ENCODE results near the gene ATP2B2. TPM values are rescaled to one million over a fixed set of nuclear protein-coding genes. Genes with fewer than 3 reads are reported as not detected.
"Not testable (repeated sequence)": the region's sequence is repeated elsewhere in the genome, so short reads cannot be mapped to it uniquely, and the experiment has no call there.

Gene ATP2B2
- total RNA-seq, 1 donor from 2014 or later, result not detected

- intact Hi-C loops (cut with micrococcal nuclease), result no loop called here
- Mint-ChIP-seq H3K36me3 (ENCODE audit: low read depth) (no peaks in the 10 kb centered on the region), H3K27me3 (ENCODE audit: low read depth) (no peaks in the 10 kb centered on the region), H3K9me3 (no peaks in the 10 kb centered on the region), H3K4me3 (ENCODE audit: low read depth) (no peak overlapping the region), H3K4me1 (ENCODE audit: low read depth) (peaks cover 4% of the 10 kb centered on the region), H3K27ac (no peak overlapping the region)
- no peak for DNase-seq (ENCODE audit: low spot score)
Measured at GRCh38 chr3:10384541-10385360, 120.6 kb downstream of the ATP2B2 start.

- intact Hi-C loops (cut with micrococcal nuclease), result no loop called here
Measured at GRCh38 chr3:10383850-10384248, 121.5 kb downstream of the ATP2B2 start.

GRCh38 chr3:10382892-10383849, 122.2 kb downstream of the ATP2B2 start:
- DNase-seq (ENCODE audit: low spot score), result no peak
- Mint-ChIP-seq H3K27me3 (ENCODE audit: low read depth) (no peaks in the 10 kb centered on the region), H3K4me1 (ENCODE audit: low read depth) (peaks cover 4% of the 10 kb centered on the region), H3K36me3 (ENCODE audit: low read depth) (no peaks in the 10 kb centered on the region), H3K4me3 (ENCODE audit: low read depth) (no peak overlapping the region), H3K27ac (no peak overlapping the region), H3K9me3 (no peaks in the 10 kb centered on the region)
- intact Hi-C loops (cut with micrococcal nuclease), result no loop called here

More at GRCh38 chr3:10383850-10384248, 121.5 kb downstream of the ATP2B2 start:
- Mint-ChIP-seq H3K27me3 (ENCODE audit: low read depth) (no peaks in the 10 kb centered on the region), H3K27ac (no peak overlapping the region), H3K4me1 (ENCODE audit: low read depth) (peaks cover 4% of the 10 kb centered on the region), H3K36me3 (ENCODE audit: low read depth) (no peaks in the 10 kb centered on the region), H3K4me3 (ENCODE audit: low read depth) (no peak overlapping the region), H3K9me3 (no peaks in the 10 kb centered on the region)
- DNase-seq (ENCODE audit: low spot score), result no peak

GRCh38 chr3:10382445-10382844, 122.9 kb downstream of the ATP2B2 start:
- DNase-seq (ENCODE audit: low spot score); H3K9me3 Mint-ChIP-seq; H3K4me3 Mint-ChIP-seq (ENCODE audit: low read depth); H3K27ac Mint-ChIP-seq; H3K36me3 Mint-ChIP-seq (ENCODE audit: low read depth); intact Hi-C loops (cut with micrococcal nuclease); H3K27me3 Mint-ChIP-seq (ENCODE audit: low read depth); H3K4me1 Mint-ChIP-seq (ENCODE audit: low read depth): not testable (repeated sequence)

DNA sequence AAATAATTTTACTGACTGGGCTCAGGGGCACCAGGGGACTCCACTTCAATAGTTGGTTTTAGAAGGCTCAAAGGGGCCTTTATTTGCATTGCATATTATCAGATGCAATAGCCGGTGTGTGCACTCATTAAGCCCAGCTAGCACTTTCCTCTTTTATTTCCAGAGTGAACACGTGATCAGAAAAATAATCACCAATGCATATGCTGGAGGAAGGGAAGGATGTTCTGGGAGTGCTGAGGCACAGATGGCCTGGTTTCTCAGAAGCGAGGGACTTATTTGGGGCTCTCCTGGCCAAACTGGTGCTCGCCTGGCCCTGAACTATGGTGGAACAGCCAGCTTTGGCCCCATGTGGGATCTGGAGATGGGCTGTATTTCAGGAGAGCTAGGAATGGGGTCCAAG, 124.0 kb downstream of the ATP2B2 start:
- Mint-ChIP-seq H3K27ac (no peak overlapping the region), H3K36me3 (ENCODE audit: low read depth) (no peaks in the 10 kb centered on the region), H3K4me3 (ENCODE audit: low read depth) (no peak overlapping the region)

DNA sequence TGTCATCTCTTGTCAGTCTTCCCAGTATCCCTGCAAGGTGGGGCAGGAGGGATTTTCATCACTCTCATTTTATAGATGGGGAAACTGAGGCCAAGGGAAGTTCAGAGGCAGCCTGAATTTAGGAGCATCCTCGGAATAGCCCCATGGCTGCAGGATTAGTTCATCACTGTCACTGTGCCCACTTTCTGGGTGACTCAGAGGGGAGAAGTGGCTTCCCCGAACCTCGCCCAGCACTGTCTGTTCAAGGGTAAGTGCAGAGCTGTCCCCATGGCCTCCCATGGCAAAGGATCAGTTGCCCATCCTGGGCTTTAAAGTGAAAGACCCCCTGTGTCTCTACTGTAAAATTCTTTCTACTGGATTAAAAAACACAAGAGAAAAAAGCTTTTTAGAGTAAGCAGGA, 124.5 kb downstream of the ATP2B2 start:
- no peaks in the 10 kb centered on the region for H3K4me1 Mint-ChIP-seq (ENCODE audit: low read depth)
- DNase-seq (ENCODE audit: low spot score), result no peak
- H3K4me3 Mint-ChIP-seq (ENCODE audit: low read depth), result no peak overlapping the region
- H3K27ac Mint-ChIP-seq, result no peak overlapping the region
- intact Hi-C loops (cut with micrococcal nuclease), result no loop called here
- H3K27me3 Mint-ChIP-seq (ENCODE audit: low read depth), result no peaks in the 10 kb centered on the region
- H3K9me3 Mint-ChIP-seq, result no peaks in the 10 kb centered on the region
- no peaks in the 10 kb centered on the region for H3K36me3 Mint-ChIP-seq (ENCODE audit: low read depth)

More for the DNA sequence above, 124.0 kb downstream of the ATP2B2 start:
- DNase-seq (ENCODE audit: low spot score), result no peak
- Mint-ChIP-seq H3K9me3 (no peaks in the 10 kb centered on the region), H3K27me3 (ENCODE audit: low read depth) (no peaks in the 10 kb centered on the region), H3K4me1 (ENCODE audit: low read depth) (no peaks in the 10 kb centered on the region)
- intact Hi-C loops (cut with micrococcal nuclease), result no loop called here

DNA sequence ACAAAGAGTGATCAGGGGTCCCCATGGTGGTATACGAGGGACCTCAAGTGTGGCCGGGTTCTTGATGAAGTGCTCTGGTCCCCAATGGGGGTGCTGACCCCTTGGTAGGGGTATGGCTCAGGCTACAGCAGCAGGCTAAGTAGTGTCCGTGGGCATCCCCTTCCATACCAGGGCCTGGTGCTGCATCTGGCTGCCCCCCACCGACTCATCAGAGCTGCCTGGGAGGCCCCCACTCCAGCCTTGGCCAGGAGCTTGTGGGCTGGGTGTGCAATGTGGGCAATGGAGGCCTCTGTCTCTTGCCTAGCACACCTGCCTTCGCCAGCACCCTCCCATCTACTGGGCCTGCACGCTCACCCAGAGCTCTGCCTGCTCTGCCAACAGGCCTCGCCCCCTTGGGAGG, 125.4 kb downstream of the ATP2B2 start:
- Mint-ChIP-seq H3K27me3 (ENCODE audit: low read depth) (no peaks in the 10 kb centered on the region), H3K4me1 (ENCODE audit: low read depth) (no peaks in the 10 kb centered on the region), H3K36me3 (ENCODE audit: low read depth) (no peaks in the 10 kb centered on the region), H3K27ac (no peak overlapping the region), H3K4me3 (ENCODE audit: low read depth) (no peak overlapping the region), H3K9me3 (no peaks in the 10 kb centered on the region)
- DNase-seq (ENCODE audit: low spot score), result no peak
- intact Hi-C loops (cut with micrococcal nuclease), result no loop called here

- H3K27ac Mint-ChIP-seq, result no peak overlapping the region
- intact Hi-C loops (cut with micrococcal nuclease), result no loop called here
- no peaks in the 10 kb centered on the region for H3K9me3 Mint-ChIP-seq
- H3K36me3 Mint-ChIP-seq (ENCODE audit: low read depth), result no peaks in the 10 kb centered on the region
- no peak overlapping the region for H3K4me3 Mint-ChIP-seq (ENCODE audit: low read depth)
- H3K27me3 Mint-ChIP-seq (ENCODE audit: low read depth), result no peaks in the 10 kb centered on the region
- DNase-seq (ENCODE audit: low spot score), result no peak
- H3K4me1 Mint-ChIP-seq (ENCODE audit: low read depth), result no peaks in the 10 kb centered on the region
Measured at GRCh38 chr3:10379161-10379560, 126.2 kb downstream of the ATP2B2 start.

- DNase-seq (ENCODE audit: low spot score), result no peak
- Mint-ChIP-seq H3K36me3 (ENCODE audit: low read depth) (no peaks in the 10 kb centered on the region), H3K9me3 (no peaks in the 10 kb centered on the region), H3K27me3 (ENCODE audit: low read depth) (no peaks in the 10 kb centered on the region), H3K4me3 (ENCODE audit: low read depth) (no peak overlapping the region), H3K27ac (no peak overlapping the region), H3K4me1 (ENCODE audit: low read depth) (no peaks in the 10 kb centered on the region)
- intact Hi-C loops (cut with micrococcal nuclease), result no loop called here
Measured at GRCh38 chr3:10378742-10379141, 126.6 kb downstream of the ATP2B2 start.

DNA sequence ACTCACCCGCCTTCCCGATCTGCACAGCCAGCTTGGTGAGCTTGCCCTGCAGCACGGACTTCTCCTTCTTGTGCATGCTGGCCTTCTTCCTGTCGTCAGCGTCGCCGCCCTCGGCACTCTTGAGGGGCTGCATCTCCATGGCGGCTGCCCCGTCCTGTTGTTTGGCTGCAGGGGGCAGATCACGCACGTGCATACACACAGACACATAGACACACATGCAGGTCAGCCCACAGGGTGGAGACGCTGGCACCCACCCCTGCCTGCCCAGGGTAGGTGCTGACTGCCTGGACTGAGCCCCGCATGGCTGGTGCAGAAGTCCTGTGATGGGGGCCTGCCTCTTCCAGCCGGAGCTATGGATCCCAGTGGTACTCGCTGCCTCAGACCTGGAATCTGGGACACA, 127.1 kb downstream of the ATP2B2 start:
- no peaks in the 10 kb centered on the region for H3K36me3 Mint-ChIP-seq (ENCODE audit: low read depth)
- no peak for DNase-seq (ENCODE audit: low spot score)
- H3K9me3 Mint-ChIP-seq, result no peaks in the 10 kb centered on the region
- no peak overlapping the region for H3K27ac Mint-ChIP-seq
- H3K4me1 Mint-ChIP-seq (ENCODE audit: low read depth), result no peaks in the 10 kb centered on the region
- H3K27me3 Mint-ChIP-seq (ENCODE audit: low read depth), result no peaks in the 10 kb centered on the region
- no peak overlapping the region for H3K4me3 Mint-ChIP-seq (ENCODE audit: low read depth)
- intact Hi-C loops (cut with micrococcal nuclease), result no loop called here

GRCh38 chr3:10377148-10377725, 128.1 kb downstream of the ATP2B2 start:
- H3K36me3 Mint-ChIP-seq (ENCODE audit: low read depth), result no peaks in the 10 kb centered on the region
- H3K27ac Mint-ChIP-seq, result no peak overlapping the region
- no peaks in the 10 kb centered on the region for H3K9me3 Mint-ChIP-seq
- DNase-seq (ENCODE audit: low spot score), result no peak
- no peaks in the 10 kb centered on the region for H3K4me1 Mint-ChIP-seq (ENCODE audit: low read depth)
- no peaks in the 10 kb centered on the region for H3K27me3 Mint-ChIP-seq (ENCODE audit: low read depth)
- H3K4me3 Mint-ChIP-seq (ENCODE audit: low read depth), result no peak overlapping the region
- intact Hi-C loops (cut with micrococcal nuclease), result no loop called here

DNA sequence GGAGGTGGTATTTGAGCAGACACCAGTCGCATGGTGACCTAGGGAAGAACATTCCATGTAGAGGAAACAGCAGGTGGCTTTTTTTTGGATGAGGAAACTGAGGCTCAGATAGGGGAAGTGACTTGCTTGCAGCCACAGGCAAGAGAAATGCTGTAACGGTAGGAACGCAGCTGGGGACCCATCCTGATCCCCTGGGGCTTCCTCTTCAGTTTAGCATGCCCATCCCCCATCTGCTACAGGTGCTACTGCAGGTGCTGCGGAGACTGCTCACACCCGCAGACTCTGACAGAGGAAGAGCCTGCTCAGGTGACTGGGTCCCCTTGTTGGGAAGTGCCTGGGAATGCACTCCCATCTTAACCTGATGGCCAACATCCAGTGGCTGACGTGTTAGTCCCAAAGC, 129.0 kb downstream of the ATP2B2 start:
- H3K4me3 Mint-ChIP-seq (ENCODE audit: low read depth), result no peak overlapping the region
- H3K36me3 Mint-ChIP-seq (ENCODE audit: low read depth), result no peaks in the 10 kb centered on the region
- H3K4me1 Mint-ChIP-seq (ENCODE audit: low read depth), result no peaks in the 10 kb centered on the region
- no peaks in the 10 kb centered on the region for H3K27me3 Mint-ChIP-seq (ENCODE audit: low read depth)
- H3K27ac Mint-ChIP-seq, result no peak overlapping the region
- intact Hi-C loops (cut with micrococcal nuclease), result no loop called here
- no peaks in the 10 kb centered on the region for H3K9me3 Mint-ChIP-seq
- no peak for DNase-seq (ENCODE audit: low spot score)

Measured in activated T-helper 2 cell treated with anti-CD3 and anti-CD28 coated beads, Interferon-gamma antibody, Interleukin-2, Interleukin-4, amounts not matched to agents 10 μg/mL and 5 μg/mL and 100 μg/mL, durations not matched to agents 14 hours and 24 hours and 36 hours (primary cell).